ENCODE measurements around the gene TJP2. TPM values are rescaled to one million over a fixed set of nuclear protein-coding genes. Genes with fewer than 3 reads are reported as not detected.

The TJP2 gene
- total and polyA plus RNA-seq, 10 of the 15 experiments (the other 5 are each of a cell fraction or from before 2014, with no cell fraction given), result 6.4 to 59.9 (median 29.7) TPM

DNA sequence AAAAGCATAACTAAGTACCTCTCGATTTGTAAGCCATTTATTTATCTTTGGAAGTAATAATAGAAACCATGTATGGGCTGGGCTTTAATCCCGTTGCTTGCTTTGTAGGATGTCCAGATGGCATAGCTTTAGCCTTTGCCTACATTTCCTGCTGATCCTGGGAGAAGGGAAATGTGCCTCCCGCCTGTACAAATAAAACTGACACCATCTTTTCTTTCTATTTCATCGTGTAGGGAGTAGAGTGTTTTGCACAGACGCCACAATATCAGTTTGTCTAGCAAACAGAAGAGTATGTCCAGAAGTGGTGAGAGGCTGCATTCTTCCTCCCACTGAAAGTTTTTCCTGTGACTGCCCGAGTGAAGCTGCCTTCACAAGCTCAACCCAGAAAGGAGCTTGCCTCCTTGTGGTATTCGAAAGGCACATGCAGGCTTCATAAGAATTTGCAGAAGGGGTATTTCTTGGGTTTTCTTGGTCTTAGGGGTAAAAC lies 24.7 kb upstream of the TJP2 start:
- DNase-seq (ENCODE audit: low read depth, low spot score) (no peak), FAIRE-seq (no peak), ATAC-seq (no peak)
- Histone ChIP-seq H3K4me1 (ENCODE audit: control insufficient read depth, insufficient read depth, low read length) (no peaks in the 10 kb centered on the region), H3K79me2 (ENCODE audit: control insufficient read depth, insufficient read depth, low read length) (no peaks in the 10 kb centered on the region), H3K4me2 (ENCODE audit: control insufficient read depth, insufficient read depth) (no peak overlapping the region), H3K9me3 (replicated peaks; ENCODE audit: control insufficient read depth, insufficient read depth, low read length) (no peaks in the 10 kb centered on the region; the same call in 2 of the 3 replicates), H3K27ac (ENCODE audit: control insufficient read depth, insufficient read depth) (no peak overlapping the region), H3K36me3 (ENCODE audit: control insufficient read depth in 2 of 2, insufficient read depth in 2 of 2, low read length in 1 of 2) (no peaks in the 10 kb centered on the region), H3K9ac (ENCODE audit: control insufficient read depth, insufficient read depth, low read length) (no peak overlapping the region), H4K20me1 (ENCODE audit: control insufficient read depth, insufficient read depth) (no peaks in the 10 kb centered on the region), H2AFZ (ENCODE audit: control insufficient read depth, low read depth, low read length) (no peak overlapping the region), H3K4me3 (no peak overlapping the region), H3K27me3 (replicated peaks in 1 of 2; ENCODE audit: control insufficient read depth in 2 of 2, insufficient read depth in 2 of 2, low read length in 1 of 2) (no peaks in the 10 kb centered on the region)
- in situ Hi-C loops (cut with MboI), result no loop called here
- SMC1A ChIA-PET (ENCODE audit: uncharacterized antibody, unreplicated experiment), result interaction anchor here (0.9 to 1.3 kb wide), 2 partner anchors 39 to 44 kb away, joined by 3 to 5 read pairs; no protein-coding TSS in a partner anchor
- CTCF ChIA-PET, result interaction anchor here (0.8 to 1.5 kb wide), 2 partner anchors 44 to 94 kb away, joined by 3 read pairs; no protein-coding TSS in a partner anchor
- POLR2A ChIA-PET, result interaction anchor here (0.5 to 0.6 kb wide), 2 partner anchors 10 to 44 kb away, joined by 3 read pairs; no protein-coding TSS in a partner anchor
- intact Hi-C loops (cut with micrococcal nuclease; ENCODE audit: unreplicated experiment), result no loop called here
- 34% methylated on average over 7 of the region's 7 CpGs for WGBS (ENCODE audit: insufficient coverage, insufficient replicate concordance, low lambda C conversion rate, missing lambda C conversion rate)
- BruUV-seq (replicated peaks), result no TSS peak
- RAD21 ChIA-PET (ENCODE audit: unreplicated experiment), result no interaction called here
- no peak for TF ChIP-seq HDGF (IDR thresholded peaks at IDR 0.05)
- TF ChIP-seq NKRF (conservative IDR thresholded peaks at IDR 0.05), result no peak
- no peak for TF ChIP-seq ZNF24 (IDR thresholded peaks at IDR 0.05)
- no peak for TF ChIP-seq NR2C1 (IDR thresholded peaks at IDR 0.05)
- no peak for TF ChIP-seq HCFC1 (IDR thresholded peaks at IDR 0.05; ENCODE audit: low read length)
- TF ChIP-seq POLR2AphosphoS2 (IDR thresholded peaks at IDR 0.05; ENCODE audit: low read depth, low read length), result no peak
- TF ChIP-seq WRNIP1 (IDR thresholded peaks at IDR 0.05; ENCODE audit: borderline replicate concordance, low read depth, low read length), result no peak
- TF ChIP-seq YY1 (IDR thresholded peaks at IDR 0.05; ENCODE audit: low read depth, low read length), result no peak
- TF ChIP-seq IRF4 (IDR thresholded peaks at IDR 0.05; ENCODE audit: low read depth, low read length), result no peak
- TF ChIP-seq STAT3 (IDR thresholded peaks at IDR 0.05; ENCODE audit: low read depth, low read length), result no peak
- TF ChIP-seq SIN3A (IDR thresholded peaks at IDR 0.05; ENCODE audit: low read depth, low read length), result no peak
- no peak for TF ChIP-seq MEF2A (IDR thresholded peaks at IDR 0.05; ENCODE audit: insufficient read depth, low read depth, low read length)
- TF ChIP-seq CHD2 (IDR thresholded peaks at IDR 0.05; ENCODE audit: borderline replicate concordance, low read depth, low read length), result no peak
- TF ChIP-seq ZZZ3 (IDR thresholded peaks at IDR 0.05; ENCODE audit: control insufficient read depth, insufficient read length, low read depth), result no peak
- no peak for TF ChIP-seq MLLT1 (IDR thresholded peaks at IDR 0.05)
- no peak for TF ChIP-seq ZBTB11 (CRISPR knock-in tag; IDR thresholded peaks at IDR 0.05)
- no peak for TF ChIP-seq IKZF2 (IDR thresholded peaks at IDR 0.05)
- no peak for TF ChIP-seq SREBF2 (IDR thresholded peaks at IDR 0.05; ENCODE audit: low read length)
- no peak for TF ChIP-seq CBFB (IDR thresholded peaks at IDR 0.05; ENCODE audit: low read depth)

Measured in GM12878 (cell line).